Measurements from ENCODE around the gene NFIL3.
"Not testable (repeated sequence)": the region's sequence is repeated elsewhere in the genome, so short reads cannot be mapped to it uniquely, and the experiment has no call there.

Gene NFIL3, protein sequence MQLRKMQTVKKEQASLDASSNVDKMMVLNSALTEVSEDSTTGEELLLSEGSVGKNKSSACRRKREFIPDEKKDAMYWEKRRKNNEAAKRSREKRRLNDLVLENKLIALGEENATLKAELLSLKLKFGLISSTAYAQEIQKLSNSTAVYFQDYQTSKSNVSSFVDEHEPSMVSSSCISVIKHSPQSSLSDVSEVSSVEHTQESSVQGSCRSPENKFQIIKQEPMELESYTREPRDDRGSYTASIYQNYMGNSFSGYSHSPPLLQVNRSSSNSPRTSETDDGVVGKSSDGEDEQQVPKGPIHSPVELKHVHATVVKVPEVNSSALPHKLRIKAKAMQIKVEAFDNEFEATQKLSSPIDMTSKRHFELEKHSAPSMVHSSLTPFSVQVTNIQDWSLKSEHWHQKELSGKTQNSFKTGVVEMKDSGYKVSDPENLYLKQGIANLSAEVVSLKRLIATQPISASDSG

GRCh38 chr9:91423785-91424402 lies at the start of gene NFIL3:
Gene NFIL3, minus strand, starts transcription at chr9:91423832. Its CDS starts 13,098 bp downstream, at chr9:91410734.
- DNase-seq (ENCODE audit: low read depth in 3 of 3, low spot score in 1 of 3), result peak; percentile 23 to 58 (median 33)

- not testable (repeated sequence) for DNase-seq (ENCODE audit: low read depth in 3 of 3, low spot score in 1 of 3)
Observed at GRCh38 chr9:91471524-91471923, 47.9 kb upstream of the NFIL3 start.

GRCh38 chr9:91465420-91465819 lies 41.8 kb upstream of the NFIL3 start:
- DNase-seq (ENCODE audit: low read depth in 3 of 3, low spot score in 1 of 3), result no peak

DNA sequence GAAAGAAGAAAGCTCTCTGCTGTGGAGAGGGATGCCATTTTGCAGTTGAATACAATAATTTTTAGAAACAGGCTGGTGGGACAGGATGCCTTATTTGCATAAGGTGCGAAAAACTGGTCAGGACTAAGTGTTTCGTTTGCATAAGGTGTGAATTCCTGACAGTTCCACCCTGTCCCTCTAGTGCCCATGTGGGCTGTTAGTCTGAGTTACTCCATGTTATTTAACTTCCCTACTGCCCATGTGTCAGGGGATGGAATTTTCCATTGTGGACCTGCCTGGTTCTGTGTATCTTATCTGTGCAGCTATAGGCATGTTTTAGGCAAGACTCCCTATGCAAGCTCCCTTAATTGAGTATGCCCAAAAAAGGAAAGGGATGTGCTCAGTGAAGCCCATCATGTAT lies 35.3 kb upstream of the NFIL3 start:
- DNase-seq (ENCODE audit: low read depth in 3 of 3, low spot score in 1 of 3), result no peak

GRCh38 chr9:91452844-91453243 lies 29.2 kb upstream of the NFIL3 start:
- no peak for DNase-seq (ENCODE audit: low read depth in 3 of 3, low spot score in 1 of 3)

DNA sequence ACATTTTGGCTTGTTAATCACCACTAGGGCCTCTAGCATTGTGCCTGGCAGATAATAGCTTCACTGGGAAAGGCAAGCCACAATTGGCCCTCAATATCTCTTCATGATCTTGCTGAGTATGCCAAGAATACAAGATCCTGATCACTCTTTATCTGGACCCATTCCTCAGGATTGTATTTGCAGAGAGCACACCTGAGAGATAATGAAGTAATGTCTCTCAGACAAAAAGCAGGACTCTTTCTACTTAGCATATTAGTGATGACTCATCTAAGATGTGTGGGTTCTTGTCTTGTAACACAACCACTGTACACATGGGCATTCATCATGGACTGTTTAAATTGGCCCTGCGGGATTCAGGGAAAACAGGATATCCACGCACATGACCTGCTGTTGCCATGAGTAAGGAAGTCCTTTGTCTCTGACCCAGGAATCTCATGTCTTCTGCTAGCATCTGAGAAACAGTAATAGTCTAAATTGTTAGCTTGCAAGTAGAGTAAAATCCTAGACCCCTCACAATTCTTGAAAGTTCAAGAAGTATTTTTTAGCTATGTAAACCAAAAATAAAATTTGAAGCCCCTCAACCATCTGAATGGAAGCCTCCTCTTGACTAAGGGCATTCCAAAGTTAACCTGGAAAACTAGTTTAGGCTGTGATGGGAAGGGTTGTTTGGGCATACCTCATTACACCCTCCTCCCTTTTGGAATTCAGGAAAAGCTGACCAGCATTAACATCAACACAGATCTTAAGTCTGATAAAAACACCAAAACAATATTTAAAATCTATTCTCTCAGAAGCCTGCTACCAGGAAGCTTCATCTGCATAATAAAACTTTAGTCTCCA lies 28.0 kb upstream of the NFIL3 start:
- DNase-seq (ENCODE audit: low read depth in 3 of 3, low spot score in 1 of 3), result no peak

GRCh38 chr9:91445135-91445534 lies 21.5 kb upstream of the NFIL3 start:
- DNase-seq (ENCODE audit: low read depth in 3 of 3, low spot score in 1 of 3), result no peak

DNA sequence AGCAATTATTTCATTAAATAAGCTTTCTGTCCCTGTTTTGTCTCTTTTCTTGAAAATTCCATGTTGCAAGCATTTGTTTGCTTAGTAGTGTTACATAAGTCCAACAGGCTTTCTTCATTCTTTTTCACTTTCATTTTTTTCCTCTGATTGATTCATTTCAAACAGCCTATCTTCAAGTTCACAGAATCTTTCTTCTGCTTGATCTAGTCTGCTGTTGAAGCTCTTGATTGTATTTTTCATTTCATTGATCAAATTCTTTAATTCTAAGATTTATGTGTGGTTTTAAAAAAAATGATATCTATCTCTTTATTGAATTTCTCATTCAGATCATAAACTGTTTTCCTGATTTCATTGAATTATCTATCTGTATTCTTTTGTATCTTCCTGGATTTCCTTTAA lies 20.4 kb upstream of the NFIL3 start:
- no peak for DNase-seq (ENCODE audit: low read depth in 3 of 3, low spot score in 1 of 3)

DNA sequence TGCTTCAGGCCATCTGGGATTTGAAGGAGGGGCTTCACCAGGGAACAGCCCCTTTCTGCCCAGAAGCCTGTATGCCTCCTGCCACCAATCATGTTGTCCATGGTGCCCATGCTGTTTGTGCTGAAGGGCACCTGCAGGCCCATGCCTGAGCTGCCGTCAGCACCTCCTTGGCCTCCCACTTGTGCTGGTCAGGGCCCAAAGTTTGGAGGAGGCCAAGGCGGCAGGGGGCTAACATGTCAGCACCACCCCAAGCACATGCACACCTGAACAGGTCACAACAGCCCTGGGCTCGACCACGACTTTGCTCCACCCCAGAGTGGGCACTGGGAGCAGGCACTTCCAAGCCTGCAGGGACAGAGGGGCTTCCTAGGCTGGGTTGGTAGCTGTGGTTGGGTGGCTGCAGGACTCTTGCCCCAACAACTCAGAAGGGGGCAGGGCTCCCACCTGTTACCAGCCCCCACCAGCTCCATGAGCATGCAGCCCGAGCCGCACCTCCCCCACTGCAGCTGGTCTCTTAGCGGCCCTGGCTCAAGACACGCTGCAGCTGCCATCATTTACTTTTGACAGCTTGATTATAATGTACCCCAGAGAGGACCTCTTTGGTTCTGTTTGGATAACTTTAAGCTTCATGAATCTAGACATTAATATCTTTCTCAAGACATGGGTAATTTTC lies 19.8 kb upstream of the NFIL3 start:
- DNase-seq (ENCODE audit: low read depth in 3 of 3, low spot score in 1 of 3), result no peak

DNA sequence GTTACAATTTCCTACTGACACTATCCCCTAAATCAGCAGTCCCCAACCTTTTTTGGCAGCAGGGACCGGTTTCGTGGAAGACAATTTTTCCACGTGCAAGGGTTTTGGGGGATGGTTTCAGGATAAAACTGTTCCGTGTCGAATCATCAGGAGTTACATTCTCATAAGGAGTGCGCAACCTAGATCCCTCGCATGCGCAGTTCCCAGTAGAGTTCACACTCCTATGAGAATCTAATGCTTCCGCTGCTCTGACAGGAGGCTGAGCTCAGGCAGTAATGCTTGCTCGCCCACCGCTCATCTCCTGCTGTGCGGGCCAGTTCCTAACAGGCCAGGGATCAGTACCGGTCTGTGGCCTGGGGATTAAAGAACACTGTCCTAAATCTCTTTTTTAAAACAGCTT lies 13.2 kb upstream of the NFIL3 start:
- no peak for DNase-seq (ENCODE audit: low read depth in 3 of 3, low spot score in 1 of 3)

DNA sequence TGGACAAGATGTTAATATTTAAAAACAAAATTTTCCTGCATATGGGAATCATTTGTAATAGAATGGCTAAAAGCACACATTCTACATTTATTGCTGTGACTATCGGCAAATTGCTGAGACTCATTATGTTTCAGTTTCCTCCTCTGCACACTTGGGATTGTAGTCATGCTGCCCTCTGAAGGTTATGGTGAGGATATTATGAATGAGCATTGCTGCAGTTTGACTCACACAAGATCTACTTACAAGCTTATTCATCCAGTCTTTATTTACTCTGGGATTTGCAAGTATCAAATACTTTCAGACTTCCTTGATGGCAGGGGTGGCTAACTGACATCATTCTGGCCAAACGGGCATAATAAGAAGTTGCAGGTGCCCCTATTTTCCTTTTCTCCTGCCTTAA lies 9.5 kb upstream of the NFIL3 start:
- no peak for DNase-seq (ENCODE audit: low read depth in 3 of 3, low spot score in 1 of 3)

DNA sequence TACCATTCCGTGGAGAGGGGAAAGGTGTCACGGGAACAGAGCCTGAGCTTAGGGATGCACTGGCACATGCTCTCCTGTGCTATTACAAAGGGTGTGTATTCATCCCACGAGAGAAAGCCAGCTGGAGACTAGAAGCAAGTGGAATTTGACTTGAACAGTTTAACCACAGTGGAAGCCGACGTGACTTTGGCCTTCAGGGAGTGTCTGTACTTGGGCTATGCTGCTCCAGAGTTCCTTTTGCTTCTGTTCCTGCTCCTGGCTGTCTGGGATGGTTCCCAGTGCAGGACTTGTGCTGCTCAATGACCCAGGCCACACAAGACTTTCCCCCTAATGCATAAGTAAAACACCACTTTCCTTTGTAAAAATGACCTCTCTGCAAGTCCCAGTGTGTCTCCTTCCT lies 7.9 kb upstream of the NFIL3 start:
- DNase-seq (ENCODE audit: low read depth in 3 of 3, low spot score in 1 of 3), result no peak

DNA sequence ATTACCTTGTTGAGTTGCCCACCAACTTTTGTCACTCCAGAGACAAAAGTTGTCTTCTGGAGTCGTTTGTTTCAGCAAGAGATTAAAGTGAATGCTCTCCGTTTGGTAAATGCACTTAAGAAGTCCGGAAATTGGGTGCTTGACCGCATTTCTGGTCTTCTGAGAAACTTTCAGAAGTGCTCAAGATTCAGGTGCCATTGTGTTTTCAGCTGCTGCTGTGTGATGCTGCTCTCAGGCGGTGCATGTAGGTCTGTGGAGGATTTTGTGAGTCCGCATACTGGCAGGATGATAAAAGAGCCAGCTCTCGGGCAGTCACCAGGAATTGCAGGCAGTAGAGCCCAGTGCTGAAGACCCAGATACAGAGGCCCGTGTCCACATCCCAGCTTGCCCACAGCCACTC lies 5.9 kb upstream of the NFIL3 start:
- no peak for DNase-seq (ENCODE audit: low read depth in 3 of 3, low spot score in 1 of 3)

GRCh38 chr9:91428927-91429351 lies 5.3 kb upstream of the NFIL3 start:
- DNase-seq (ENCODE audit: low read depth in 3 of 3, low spot score in 1 of 3), result no peak

GRCh38 chr9:91428436-91428835 lies 4.8 kb upstream of the NFIL3 start:
- DNase-seq (ENCODE audit: low read depth in 3 of 3, low spot score in 1 of 3), result no peak

DNA sequence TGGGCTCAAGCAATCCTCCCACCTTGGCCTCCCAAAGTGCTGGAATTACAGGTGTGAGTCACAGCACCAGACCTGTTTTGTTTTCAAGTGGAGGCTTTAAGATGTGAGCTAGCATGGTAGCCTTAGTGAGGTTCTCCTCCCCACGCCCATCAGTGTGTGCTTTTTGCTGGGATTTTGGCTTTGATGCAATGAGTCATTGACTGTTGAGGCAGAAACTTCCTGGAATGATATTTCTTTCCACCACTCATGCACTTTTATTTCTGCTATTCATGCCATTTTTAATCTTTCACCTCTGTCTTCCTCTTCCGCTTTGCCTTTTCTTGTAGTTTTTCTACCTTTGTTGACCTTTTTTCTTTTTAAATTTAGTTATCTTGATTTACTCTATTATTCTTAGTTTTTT lies 4.2 kb upstream of the NFIL3 start:
- DNase-seq (ENCODE audit: low read depth in 3 of 3, low spot score in 1 of 3), result no peak

DNA sequence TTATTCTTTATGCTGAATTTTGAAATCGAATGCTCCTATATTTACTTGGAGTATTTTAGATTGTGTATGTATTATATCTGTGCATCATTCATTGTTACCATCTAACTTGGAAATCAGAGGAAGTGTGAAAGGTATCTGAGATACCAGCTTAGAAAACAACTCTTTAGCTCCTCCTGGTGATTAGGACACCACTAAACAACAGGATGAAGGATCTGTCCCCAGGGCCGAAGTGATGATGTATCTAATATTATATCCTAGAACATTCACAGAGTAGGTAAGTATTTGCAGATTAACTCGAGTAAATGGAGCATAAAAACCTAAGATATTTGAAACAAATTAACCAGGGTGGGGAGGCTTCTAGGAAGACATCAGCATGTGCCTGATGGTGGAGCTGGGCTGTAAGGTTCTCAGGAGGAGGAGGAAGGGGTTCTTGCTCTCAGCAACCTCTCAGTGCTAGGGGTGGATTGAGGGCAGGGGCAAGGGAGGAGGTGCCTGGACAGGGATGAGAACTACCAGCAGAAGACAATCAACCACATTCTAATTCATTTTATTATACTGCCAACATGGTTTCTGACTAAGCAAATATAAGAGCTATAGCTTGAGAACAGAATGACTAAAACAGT lies 2.6 kb upstream of the NFIL3 start:
- no peak for DNase-seq (ENCODE audit: low read depth in 3 of 3, low spot score in 1 of 3)

GRCh38 chr9:91425271-91425670 lies 1.6 kb upstream of the NFIL3 start:
- DNase-seq (ENCODE audit: low read depth in 3 of 3, low spot score in 1 of 3), result no peak

DNA sequence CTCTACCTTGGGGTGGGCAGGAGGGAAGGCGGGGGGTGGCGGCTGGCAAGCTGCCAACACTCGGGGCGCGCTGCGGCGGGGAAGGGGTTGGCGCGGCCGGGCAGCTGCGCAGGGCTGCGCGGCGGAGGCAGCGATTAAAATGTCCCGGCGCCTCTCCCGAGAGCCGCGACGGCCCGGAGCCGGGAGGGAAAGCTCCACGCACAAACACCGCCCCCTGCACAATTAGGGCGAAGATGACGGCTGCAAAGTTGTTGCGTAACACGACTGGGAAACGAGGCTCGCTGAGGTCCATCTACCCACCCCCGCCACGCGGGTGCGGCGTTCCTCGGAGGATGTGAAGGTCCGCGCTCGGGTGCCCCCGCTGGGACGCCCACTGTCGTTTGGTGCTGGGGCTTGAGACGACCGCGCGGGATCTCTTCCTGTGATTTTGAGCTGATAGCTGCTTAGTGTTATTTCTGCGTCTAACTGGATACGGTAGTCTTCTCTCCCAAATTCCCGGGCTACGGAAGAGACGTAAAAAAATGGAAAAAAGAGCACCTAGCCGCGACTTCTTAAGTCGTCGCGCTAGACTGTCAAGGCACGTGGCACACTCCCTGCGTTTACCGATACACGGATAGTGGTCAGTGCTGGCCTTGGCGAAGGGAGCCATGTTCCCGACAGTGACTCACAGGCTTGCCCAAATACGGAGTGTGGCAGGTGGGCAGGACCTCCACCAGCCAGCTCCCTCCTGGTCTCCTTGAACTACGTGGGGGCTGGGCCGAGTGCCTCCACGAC lies 958 bp upstream of the NFIL3 start:
- DNase-seq (ENCODE audit: low read depth in 3 of 3, low spot score in 1 of 3), result peak in 2 of 3 donors; percentile 18 to 29
